ENCODE measurements around the gene PIGQ. TPM values are rescaled to one million over a fixed set of nuclear protein-coding genes. Genes with fewer than 3 reads are reported as not detected.

The PIGQ gene
- total and polyA plus RNA-seq, 2 of the 13 experiments (the other 11 are each of a cell fraction or from before 2014, with no cell fraction given), result 7.7 to 19.7 TPM

- TF ChIP-seq ZBED4 (CRISPR knock-in tag; IDR thresholded peaks at IDR 0.05; ENCODE audit: borderline replicate concordance) (peak; percentile 56; the same call in 1 of the 2 replicates), ZNF724P (CRISPR knock-in tag; IDR thresholded peaks at IDR 0.05; ENCODE audit: borderline replicate concordance) (0 out of 2 replicates have a peak, but pooled peaks have one; percentile 22), ZNF598 (CRISPR knock-in tag; IDR thresholded peaks at IDR 0.05; ENCODE audit: borderline replicate concordance) (0 out of 2 replicates have a peak, but pooled peaks have one; percentile 31), THAP11 (CRISPR knock-in tag; IDR thresholded peaks at IDR 0.05) (peak; percentile 75), ZUFSP (CRISPR knock-in tag; IDR thresholded peaks at IDR 0.05; ENCODE audit: borderline replicate concordance) (no peak), SP2 (CRISPR knock-in tag; IDR thresholded peaks at IDR 0.05) (no peak), HOXA9 (CRISPR knock-in tag; IDR thresholded peaks at IDR 0.05; ENCODE audit: borderline replicate concordance) (no peak), ZBTB26 (CRISPR knock-in tag; IDR thresholded peaks at IDR 0.05; ENCODE audit: borderline replicate concordance) (no peak), DDIT3 (CRISPR knock-in tag; IDR thresholded peaks at IDR 0.05) (no peak), ZNF256 (CRISPR knock-in tag; conservative IDR thresholded peaks at IDR 0.05) (no peak), UBTF (CRISPR knock-in tag; IDR thresholded peaks at IDR 0.05) (no peak), ZNF501 (CRISPR knock-in tag; IDR thresholded peaks at IDR 0.05) (no peak), ZNF619 (CRISPR knock-in tag; IDR thresholded peaks at IDR 0.05) (no peak), SP1 (IDR thresholded peaks at IDR 0.05) (no peak), SP1 (CRISPR knock-in tag; IDR thresholded peaks at IDR 0.05) (no peak), ZFP90 (CRISPR knock-in tag; IDR thresholded peaks at IDR 0.05; ENCODE audit: borderline replicate concordance) (no peak)
Observed at GRCh38 chr16:578870-579405, 9.2 kb downstream of the PIGQ start (continued).

All from HepG2 (cell line).